GM21737 (cell line): Measurements from ENCODE around the gene CADPS2.
"Not testable (repeated sequence)": the region's sequence is repeated elsewhere in the genome, so short reads cannot be mapped to it uniquely, and the experiment has no call there.

ENCODE experiments used
- ATAC-seq: cut with Tn5 transposase; IDR thresholded peaks from one replicate; pipeline ENCODE4 v1.9.1; 2021; ENCODE audit warnings: mild to moderate bottlenecking, moderate library complexity; ENCODE audit not compliant: unreplicated experiment

The CADPS2 gene

DNA sequence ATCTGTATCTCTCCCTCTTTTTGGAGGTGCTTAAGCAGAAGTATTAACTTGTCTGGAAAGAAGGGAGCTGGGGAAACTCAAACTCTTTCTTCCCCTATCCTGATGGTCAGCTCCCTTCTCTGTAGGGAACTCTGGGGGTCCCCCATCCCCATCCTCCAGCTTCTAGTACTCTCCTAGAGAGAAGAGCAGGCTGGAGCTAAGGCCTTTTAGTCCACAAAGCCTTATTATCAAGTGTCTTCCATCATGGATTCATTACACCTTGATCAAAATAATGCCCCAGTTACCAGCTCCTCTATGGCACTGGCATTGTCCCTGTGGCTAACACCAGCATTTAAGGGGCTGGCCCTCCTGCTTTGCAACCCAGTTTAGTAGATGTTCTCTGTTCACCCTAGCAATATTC lies 35.7 kb downstream of the CADPS2 start:
- ATAC-seq, result no peak

DNA sequence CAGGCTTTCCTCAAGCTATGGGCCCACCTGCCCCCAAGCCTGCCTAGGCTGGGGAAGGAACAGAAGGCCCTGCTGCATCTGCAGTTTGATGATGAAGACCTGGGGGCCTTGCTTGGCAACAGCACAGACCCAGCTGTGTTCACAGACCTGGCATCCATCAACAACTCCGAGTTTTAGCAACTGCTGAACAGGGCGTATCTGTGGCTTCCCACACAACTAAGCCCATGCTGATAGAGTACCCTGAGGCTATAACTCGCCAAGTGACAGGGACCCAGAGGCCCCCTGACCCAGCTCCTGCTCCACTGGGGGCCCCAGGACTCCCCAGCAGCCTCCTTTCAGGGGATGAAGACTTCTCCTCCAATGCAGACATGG lies 36.3 kb downstream of the CADPS2 start:
- ATAC-seq, result no peak

DNA sequence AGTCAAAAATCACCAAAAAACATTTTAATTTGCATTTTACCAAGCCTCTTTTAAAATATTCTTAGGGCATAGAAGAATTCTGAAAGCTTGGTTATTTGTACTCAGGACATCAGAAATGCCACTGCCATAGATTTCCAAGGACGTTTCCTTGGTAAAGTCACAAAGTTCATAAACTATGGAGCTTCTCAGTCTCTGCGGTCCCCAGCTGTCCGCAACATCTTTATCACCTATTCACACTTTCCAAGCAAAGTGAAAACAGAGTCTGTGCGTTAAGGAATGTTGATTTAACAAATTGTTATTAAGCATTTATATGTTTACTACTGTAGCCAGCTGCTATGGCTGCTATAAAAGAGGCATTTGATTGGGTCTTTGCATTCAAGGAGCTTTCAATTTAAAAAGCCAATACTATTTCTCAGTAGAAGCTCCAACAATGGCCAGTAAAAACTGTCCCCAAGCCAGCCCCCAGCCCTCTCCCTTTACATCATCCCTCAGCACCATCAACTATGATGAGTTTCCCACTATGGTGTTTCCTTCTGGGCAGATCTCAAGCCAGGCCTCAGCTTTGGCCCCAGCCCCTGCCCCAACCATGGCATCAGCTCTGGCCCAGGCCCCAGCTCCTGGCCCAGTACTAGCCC lies 36.8 kb downstream of the CADPS2 start:
- ATAC-seq, result no peak

DNA sequence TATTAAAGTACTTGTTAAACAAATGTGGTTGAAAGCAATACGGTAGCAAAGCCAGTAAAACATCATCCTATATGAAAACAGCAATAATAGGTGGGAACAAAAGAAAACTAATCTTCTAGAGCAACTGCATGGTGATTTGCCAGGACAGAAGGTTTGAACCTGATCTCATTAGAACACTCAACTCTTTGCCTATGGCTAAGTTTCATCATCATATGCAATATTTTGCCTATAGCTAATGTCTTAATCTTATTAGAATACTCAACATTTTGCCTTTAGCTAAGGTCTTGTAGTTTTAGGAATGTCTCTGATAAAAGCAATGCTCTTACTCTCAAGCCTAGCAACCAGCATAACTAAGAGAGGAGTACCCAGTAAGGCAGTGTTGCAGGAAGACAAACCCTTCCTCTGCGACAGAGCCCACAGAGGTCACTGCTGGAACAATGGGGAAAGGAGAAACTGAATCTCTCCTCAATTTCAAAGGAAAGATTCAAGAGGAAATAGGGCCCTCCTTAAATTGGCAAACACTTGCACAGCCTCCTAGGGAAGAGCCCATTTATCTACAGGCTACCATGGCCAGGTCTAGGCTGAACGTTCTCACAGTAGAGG lies 38.3 kb downstream of the CADPS2 start:
- ATAC-seq, result no peak

DNA sequence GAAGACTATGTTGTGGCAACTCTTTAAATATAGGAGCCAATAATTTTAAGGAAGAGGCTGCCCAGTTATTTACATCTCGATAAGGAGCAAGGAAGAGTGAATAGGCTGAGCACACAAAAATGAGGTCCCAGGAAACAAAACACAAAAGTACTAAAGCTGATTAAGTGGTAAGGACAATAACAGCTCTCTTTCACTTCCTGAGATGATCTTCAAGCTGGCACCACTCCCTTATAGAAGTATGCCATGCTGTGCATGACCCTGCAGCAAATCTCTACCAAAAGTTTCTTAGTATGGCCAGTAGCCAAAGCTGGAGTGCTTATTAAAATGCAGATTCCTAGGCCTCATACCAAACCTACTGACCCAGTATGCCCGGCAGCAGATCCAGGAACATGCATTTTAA lies 39.7 kb downstream of the CADPS2 start:
- no peak for ATAC-seq

DNA sequence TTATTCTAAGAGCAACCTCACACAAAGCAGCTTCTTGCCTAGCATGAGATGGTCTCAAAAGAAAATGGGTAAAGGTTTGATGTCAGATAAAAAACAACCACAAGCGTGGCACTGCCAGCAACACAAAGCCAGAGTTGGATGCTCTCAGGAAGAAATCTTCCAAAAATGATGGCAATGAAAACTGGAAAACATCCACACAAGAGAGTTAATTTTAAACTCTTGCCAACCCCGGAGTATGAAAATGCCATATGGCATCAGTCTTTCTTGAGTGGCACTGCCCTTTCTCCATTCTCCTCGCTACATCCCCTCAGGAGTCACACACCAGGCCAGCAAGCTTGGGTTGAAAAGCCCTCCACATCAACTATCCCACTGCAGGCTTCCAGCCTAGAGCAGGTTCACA lies 41.0 kb downstream of the CADPS2 start:
- ATAC-seq, result no peak

DNA sequence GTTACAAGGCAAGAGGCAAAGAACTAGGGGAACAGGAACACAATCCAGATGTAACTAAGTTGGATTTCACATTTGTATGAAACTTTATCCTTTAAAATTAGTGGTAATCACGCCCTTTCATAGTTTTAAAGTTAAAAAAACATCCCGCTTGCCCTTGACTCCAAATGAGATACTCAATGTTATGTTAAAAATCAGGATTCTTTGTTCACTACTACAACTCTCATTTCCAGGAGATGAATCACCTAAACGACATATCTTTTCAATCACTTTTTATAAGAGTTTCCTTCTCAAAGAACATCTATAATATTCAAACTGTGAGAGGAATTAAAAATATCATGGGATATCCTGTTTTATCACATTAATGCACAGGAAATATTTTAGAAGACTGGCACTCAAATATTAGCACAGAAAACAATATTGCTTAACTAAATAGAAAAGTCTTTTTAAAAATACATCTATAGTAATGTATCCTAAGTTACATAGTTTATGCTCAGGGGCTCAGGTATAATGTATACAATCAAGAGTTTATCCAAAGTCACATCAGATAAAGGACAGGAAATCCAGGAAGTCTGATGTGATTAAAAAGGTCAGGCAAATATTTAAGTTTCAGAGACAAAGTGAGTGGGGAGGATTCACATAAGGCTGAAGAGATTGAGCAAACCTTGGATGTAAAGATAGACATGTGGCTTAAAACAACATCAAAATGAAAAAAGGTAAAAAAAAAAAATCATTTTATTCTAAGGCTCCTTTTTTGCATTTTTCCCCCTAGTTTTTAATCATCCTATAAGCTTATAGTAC lies 41.9 kb downstream of the CADPS2 start:
- ATAC-seq, result no peak

DNA sequence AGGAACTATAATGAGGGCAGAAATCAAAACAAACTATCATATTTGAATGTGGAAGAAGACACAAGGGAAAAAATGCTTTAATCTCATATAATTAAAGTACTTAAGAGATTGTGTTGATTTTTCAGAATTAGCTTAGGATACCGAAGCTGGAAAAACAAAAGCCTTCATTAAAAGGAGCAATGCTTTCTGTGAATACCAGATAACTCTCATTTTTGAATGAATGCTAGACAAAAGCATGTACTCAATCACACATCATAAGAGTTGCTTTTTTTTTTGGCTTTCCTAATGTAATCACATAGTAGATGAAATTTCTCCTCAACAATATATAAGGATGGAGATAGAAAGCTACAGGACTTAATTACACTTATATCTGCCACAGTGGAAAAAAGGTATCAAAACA lies 43.3 kb downstream of the CADPS2 start:
- ATAC-seq, result no peak

DNA sequence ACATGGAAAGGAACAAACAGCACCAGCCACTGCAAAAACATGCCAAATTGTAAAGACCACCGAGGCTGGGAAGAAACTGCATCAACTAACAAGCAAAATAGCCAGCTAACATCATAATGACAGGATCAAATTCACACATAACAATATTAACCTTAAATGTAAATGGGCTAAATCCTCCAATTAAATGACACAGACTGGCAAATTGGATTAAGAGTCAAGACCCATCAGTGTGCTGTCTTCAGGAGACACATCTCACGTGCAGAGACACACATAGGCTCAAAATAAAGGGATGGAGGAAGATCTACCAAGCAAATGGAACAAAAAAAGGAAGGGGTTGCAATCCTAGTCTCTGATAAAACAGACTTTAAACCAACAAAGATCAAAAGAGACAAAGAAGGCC lies 50.0 kb downstream of the CADPS2 start:
- ATAC-seq, result not testable (repeated sequence)

DNA sequence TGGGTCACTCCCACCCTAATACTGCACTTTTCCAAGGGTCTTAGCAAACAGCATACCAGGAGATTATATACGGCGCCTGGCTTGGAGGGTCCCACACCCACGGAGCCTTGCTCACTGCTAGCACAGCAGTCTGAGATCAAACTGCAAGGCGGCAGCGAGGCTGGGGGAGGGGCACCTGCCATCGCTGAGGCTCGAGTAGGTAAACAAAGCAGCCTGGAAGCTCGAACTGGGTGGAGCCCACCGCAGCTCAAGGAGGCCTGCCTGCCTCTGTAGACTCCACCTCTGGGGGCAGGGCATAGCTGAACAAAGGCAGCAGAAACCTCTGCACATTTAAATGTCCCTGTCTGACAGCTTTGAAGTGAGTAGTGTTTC lies 51.7 kb downstream of the CADPS2 start:
- ATAC-seq, result not testable (repeated sequence)

DNA sequence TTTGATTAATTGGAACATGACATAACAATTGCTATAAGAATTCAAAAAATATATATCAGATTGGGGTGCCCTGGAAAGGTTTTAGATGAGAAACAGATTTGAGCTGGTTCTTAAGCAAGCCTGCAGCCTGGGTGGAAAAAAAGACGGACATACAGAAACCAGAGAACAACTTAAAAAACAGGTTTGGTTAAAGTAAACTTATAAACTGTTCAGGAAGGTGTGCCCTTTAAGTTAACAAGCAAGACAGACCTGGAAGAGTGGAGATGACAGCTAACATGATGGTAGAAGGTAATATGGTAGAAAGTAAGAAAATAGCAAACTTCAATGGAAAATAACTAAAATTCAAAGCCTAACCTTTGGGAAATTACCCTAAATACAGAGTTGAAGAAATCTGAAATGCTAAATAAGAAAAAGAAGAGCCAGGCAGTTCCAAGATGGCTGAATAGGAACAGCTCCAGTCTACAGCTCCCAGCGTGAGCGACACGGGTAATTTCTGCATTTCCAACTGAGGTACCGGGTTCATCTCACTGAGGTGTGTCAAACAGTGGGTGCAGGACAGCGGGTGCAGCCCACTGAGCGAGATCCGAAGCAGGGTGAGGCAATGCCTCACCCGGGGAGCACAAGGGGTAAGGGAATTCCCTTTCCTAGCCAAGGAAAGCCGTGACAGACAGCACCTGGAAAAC lies 52.2 kb downstream of the CADPS2 start:
- no peak for ATAC-seq

DNA sequence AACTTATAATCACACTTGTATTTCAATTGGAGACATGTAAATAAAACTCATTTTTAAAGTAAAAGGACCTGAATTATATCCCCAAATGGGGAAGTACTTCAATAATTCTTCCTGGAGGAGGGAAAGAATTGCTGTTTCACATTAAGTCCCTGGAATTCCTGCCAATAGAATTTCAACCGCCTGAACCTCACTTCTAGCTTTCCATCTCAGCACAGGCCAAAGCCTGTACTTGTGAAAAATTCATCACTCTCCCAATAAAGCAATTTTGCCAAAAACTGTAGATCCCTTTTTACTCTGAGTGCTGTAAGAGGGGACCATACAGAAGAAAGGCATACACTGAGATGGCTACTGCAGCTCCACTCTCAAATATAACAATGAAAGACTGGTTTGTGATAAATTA lies 54.8 kb downstream of the CADPS2 start:
- ATAC-seq, result no peak

DNA sequence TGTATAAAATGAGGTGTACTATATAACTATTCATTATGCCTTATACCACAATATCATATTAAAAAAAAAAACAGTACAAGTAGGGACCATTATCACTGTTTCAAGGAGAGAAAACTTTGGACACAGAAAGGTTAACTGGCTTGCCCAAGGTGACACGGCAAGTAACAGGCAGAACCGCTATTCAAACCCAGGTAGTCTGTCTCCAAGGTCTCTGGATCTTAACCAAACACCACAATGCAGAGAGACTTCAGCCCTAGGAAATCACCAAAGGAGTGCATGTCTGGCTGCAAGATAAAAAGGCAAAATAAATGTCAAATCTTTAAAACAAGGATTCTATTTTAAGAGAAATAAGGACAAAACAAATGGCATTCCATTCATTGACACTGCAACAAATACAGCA lies 56.3 kb downstream of the CADPS2 start:
- no peak for ATAC-seq

DNA sequence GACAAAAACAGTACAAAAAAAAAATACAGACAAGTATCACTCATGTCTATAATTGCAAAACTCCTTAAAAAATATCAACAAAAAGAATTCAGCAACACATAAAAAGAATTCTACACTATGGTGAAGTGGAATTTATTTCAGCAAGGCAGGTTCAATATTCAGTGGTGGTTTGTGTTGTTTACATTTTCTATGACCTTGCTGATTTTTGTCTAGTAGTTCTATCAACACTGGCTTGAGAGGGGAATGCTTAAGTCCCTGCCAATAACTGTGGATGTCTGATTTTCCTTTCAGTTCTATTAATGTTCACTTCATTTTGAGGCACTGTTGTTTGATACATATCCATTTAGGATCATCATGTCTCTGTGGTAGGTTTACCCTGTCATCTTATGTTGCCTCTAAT lies 58.5 kb downstream of the CADPS2 start:
- no peak for ATAC-seq

DNA sequence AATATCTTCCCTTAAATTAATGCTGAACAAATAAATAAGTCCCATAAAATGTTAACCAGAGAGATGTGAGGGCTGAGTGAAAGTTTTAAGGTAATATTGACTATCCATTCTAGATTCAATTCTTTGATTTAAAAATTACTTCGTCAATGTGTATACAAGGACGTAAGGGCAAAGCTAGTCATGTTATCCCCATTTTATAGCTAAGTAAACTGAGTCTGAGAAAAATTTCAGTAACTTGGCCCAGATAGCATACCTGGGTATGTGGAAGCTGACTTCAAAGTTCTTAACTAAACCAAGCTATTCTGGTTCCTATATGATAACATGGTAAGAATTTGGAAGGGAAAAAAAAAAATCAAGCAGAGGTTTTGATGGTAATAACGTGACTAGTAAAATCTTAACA lies 72.4 kb downstream of the CADPS2 start:
- ATAC-seq, result no peak

DNA sequence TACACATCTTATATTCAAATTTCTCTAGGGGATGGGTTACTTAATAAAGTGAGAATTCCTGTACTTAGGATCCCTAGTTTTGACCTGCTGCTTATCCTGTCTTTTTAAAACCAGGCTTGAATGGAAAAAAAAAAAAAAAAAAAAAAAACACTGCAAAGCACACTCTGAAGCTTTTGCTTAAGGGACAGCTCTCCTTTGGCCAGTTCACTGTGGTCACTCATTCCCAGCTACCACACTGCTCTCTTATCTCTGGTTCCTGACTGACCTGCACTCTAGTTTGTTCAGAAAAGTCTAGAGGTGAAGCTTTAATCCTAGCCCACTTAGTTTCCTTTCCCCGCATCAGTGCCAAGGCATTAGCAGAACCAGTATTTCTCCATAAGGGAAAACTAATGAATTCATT lies 82.4 kb downstream of the CADPS2 start:
- no peak for ATAC-seq

DNA sequence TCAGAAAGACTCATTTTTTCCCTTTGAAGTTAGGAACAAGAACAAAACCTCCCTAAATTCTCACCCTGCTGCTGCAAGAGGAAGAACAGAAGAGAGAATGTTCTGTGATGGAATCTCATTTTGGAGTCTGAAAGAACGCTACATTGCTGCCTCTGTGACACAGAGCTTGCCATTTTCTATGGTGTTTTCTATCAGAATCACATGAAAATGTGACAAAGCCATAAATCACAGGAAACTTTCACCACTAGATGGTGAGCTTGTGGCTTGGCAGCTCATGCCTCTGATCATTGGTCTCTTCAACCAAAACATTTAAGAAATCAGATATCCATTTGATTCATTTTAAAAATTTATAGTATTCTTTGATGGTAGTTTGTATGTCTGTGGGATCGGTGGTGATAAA lies 82.9 kb downstream of the CADPS2 start:
- ATAC-seq, result no peak

DNA sequence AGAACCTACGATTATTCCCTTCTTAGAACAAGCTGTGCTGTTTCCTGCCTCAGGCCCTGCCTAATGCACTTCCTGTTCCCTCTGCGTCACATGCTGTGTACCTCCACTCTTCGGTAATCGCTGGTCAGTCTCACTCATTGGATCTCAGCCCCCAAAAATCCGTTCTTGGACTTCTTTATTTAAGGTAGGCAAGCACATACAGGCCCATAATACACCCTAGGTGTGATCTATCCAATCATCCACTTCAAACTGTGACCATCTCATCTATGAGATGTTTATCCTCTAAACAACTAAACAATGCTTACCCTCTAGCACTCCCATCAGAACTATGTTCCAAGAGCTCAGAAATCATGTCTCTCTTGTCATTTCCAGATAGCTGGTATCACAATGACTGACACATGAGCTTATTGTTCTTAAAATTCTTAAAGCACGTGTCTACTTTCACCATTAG lies 83.9 kb downstream of the CADPS2 start:
- peak; percentile 53 for ATAC-seq

DNA sequence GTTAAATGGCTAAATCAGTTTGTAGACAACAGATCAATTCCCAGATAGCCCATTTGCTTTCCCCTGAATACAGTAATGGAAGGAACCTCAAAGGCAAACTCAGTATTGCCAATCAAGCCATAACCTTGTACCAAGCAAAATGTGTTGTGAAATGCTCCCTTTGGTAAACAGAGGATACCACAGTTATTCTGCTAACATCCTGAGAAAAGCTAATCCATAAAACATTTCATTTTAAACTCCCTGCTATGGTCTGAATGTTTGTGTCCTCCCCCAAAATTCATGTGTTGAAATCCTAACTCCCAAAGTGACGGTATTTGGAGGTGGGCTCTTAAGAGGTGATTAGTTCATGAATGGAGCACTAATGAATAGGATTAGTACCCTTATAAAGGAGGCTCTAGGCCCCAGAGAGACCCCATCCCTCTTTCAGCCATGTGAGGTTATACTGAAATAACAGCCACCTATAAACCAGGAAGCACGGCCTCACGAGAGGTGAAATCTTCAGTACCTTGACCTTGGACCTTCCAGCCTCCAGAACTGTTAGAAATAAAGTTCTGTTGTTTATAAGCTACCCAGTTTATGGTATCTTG lies 94.2 kb downstream of the CADPS2 start:
- no peak for ATAC-seq

DNA sequence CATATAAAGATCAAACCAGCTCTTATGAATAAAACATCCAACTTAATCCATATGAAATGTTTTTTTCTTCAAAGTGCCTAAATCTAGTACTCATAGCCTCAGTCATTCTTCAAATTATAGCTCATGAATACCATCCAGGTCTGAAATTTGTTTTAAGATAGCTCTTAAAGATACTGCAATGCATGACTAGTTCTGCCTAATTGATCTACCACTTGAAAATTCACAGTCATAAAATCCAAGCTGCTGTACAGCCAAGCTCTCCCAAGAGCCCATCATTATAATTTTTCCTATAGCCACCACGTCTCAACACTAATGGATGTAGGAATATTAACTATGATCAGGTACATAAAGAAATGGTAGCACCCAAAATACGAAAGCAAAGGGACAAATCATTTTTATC lies 95.7 kb downstream of the CADPS2 start:
- ATAC-seq, result no peak

DNA sequence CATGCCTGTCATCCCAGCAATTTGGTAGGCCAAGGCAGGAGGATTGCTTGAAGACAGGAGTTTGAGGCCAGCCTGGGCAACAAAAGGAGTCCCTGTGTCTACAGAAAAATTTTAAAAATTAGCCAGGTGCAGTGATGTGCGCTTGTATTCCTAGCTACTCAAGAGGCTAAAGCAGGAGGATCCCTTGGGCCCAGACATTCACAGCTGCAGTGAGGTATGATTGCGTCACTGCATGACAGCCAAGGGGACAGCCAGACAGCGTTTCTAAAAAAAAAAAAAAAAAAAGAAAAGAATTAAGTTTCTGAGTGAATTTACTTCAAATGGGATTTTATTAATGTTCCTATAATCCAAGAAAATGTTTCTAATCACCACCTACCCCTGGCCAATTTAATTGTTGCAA lies 96.1 kb downstream of the CADPS2 start:
- ATAC-seq, result no peak
